GM19467 (cell line): Measurements from ENCODE around the gene HMGN2.
A peak's percentile ranks its signal among the peaks of the same experiment; 100 is the strongest.
"Not testable (repeated sequence)": the region's sequence is repeated elsewhere in the genome, so short reads cannot be mapped to it uniquely, and the experiment has no call there.

Source experiments
- ATAC-seq: cut with Tn5 transposase; IDR thresholded peaks from one replicate; pipeline ENCODE4 v1.9.1; 2021; ENCODE audit warnings: mild to moderate bottlenecking, moderate library complexity; ENCODE audit not compliant: unreplicated experiment

Gene HMGN2

GRCh38 chr1:26476958-26477357 is 4.7 kb downstream of the HMGN2 start:
- no peak for ATAC-seq

GRCh38 chr1:26477446-26478152 is 5.4 kb downstream of the HMGN2 start:
- no peak for ATAC-seq

DNA sequence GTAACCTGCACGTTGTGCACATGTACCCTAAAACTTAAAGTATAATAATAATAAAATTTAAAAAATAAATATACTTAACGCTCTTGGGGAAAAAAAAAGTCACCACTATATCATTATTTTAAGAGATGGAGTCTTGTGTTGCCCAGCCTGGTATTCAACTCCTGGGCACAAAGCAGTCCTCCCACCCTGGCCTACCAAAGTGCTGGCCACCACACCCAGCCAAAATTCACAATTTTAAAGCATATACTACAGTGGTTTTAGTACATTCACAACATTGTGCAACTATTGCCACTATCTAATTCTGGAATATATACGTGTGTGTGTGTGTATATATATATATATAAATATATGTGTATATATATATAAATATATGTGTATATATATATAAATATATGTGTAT is 5.9 kb downstream of the HMGN2 start:
- no peak for ATAC-seq

DNA sequence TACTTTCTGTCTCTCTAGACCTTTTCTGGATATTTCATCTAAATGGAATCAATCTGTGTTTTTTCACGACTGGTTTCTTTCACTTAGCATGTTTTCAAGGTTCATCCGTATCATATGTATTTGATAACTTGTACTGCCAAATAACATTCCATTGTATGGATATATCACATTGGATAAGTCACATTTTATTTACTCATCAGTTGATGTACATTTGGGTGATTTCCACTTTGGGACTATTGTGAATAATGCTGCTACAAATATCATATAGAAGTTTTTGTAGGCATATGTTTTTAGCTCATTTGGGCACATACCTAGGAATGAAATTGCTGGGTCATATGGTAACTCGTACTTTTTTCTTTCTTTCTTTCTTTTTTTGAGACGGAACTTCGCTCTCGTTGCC is 6.7 kb downstream of the HMGN2 start:
- no peak for ATAC-seq

DNA sequence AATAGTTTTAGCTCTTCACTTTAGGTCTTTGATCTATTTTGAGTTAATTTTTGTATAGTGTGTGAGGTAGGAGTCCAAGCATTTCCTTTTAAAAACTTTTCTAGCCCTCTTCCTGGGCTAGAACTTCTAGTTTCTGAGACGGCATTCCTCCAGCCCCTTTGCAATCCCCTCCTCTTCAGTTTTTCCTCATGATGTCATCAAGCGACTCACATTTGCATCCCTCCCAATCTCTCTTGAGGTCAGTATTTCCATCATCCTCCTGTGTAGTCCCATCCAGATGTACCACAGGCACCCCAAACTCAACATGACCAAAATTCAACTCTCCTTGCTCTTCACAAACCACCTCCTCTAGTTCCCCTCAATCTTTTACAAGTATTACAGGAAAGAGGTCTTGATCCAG is 10.7 kb downstream of the HMGN2 start:
- ATAC-seq = no peak

DNA sequence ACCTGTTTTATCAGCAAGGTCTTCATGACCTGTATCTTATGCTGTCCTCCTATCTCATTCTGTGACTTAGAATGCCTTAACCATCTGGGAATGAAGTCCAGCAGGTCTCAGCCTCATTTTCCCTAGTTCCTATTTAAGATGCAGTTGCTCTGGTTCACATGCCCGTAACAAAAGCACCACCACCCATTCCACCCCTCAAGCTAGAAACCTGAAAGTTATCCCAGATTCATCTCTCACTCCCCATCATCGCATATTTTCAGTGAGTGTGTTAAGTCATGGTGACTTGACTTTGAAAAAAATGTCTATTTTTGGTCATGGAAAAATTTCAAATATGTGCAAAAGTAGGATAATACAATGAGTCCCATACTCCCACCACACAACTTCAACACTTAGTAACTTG is 11.7 kb downstream of the HMGN2 start:
- ATAC-seq = no peak

DNA sequence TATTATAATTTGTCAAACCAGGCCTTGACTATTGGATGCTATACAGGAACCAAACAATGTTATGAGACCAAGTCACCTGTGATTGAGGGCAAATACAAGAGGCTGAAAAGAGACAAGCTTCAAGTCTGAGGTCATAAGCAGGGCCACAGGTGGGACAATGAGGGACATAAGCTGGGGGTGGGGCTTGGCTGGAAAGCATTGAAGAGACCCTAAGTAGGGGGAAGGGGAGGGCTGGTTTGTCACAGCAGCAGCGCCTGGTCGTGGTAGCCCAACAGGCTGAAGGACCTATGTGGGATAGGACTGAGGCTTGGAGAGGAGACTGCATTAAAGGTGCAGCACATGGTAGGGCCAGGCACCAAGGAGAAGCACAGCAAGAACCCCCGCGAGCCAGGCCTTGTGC is 17.9 kb downstream of the HMGN2 start:
- no peak for ATAC-seq

- no peak for ATAC-seq
These were observed 21.0 kb downstream of the HMGN2 start for GRCh38 chr1:26493267-26493666.

GRCh38 chr1:26493938-26494337 is 21.7 kb downstream of the HMGN2 start:
- no peak for ATAC-seq

DNA sequence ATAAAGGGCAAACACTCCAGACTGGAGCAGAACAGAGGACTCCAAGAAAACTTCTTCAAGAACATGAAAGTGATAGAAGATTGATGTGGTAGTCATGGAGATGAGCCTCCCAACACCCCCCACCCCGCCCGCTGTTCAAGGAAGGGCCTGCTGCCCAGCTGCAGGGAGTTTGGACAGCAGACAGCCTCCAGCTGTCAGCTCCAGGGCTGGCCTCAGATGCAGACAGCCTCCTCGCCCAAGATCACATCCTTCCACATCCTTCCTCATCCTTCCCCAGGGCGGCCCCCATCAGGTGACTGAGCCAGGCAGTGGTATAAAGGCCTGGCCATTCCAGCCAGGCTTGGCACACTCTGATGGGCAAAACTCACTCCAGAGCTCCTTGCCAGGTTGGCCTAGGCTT is 24.6 kb downstream of the HMGN2 start:
- ATAC-seq = no peak

- no peak for ATAC-seq
These were observed 26.7 kb downstream of the HMGN2 start for GRCh38 chr1:26498894-26499293.

GRCh38 chr1:26500488-26501175 is 28.4 kb downstream of the HMGN2 start:
- ATAC-seq = peak; percentile 57

DNA sequence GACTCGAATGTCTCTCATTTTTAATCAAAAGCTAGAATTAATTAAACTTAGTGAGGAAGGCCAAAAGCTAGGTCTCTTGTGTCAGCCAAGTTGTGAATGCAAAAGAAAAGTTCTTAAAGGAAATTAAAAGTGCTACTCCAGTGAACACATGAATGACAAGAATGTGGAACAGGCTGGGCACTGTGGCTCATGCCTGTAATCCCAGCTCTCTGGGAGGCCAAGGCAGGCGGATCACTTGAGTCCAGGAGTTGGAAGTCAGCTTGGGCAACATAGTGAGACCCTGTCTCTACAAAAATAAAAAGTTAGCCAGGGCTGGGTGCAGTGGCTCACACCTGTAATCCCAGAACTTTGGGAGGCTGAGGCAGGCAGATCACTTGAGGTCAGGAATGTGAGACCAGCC is 38.5 kb downstream of the HMGN2 start:
- ATAC-seq = not testable (repeated sequence)

DNA sequence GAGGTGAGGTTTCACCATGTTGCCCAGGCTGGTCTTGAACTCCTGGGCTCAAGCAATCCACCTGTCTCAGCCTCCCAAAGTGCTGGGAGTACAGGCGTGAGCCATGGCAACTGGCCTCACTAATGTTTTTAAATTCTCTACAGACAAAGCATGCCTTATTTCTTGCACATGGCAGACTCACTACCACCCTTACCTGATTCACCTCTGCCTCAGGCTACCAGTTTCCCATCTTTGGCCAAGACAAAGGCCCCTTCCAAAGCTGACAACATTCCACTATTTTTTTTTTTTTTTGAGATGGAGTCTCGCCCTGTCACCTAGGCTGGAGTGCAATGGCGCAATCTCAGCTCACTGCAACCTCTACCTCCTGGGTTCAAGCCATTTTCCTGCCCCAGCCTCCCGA is 43.6 kb downstream of the HMGN2 start:
- not testable (repeated sequence) for ATAC-seq

DNA sequence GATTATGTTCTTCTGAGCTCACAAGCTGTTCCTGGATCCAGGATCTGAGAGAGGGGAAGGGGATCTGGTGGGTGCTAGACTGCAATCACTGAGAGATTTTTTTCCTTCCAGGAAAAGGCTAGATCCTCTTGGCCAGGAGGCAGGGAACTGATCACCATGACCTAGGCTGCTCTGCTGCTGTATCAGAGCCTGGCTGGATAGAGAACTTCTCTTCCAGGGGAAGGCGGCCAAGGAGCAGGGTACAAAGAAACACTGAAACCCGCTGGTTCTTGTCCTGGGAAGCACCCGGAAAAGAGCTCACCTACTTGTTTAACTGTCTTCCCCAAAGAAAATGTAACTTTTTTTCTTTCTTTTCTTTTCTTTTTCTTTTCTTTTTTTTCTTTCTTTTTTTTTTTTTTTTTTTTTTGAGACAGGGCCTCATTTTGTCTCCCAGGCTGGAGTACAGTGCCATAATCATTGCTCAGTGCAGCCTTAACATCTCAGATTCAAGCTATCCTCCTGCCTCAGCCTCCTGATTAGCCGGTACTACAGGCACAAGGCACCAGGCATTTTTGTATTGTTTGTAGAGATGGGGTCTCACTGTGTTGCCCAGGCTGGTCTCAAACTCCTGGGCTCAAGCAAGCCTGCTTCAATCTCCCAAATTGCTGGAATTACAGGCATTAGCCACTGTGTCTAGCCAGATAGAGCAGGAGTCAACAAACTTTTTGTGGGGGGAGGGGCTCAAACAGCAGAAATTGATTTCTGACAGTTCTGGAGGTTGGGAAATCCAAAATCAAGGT is 44.9 kb downstream of the HMGN2 start:
- no peak for ATAC-seq

- ATAC-seq = no peak
These were observed 45.5 kb downstream of the HMGN2 start for GRCh38 chr1:26517766-26518049.

DNA sequence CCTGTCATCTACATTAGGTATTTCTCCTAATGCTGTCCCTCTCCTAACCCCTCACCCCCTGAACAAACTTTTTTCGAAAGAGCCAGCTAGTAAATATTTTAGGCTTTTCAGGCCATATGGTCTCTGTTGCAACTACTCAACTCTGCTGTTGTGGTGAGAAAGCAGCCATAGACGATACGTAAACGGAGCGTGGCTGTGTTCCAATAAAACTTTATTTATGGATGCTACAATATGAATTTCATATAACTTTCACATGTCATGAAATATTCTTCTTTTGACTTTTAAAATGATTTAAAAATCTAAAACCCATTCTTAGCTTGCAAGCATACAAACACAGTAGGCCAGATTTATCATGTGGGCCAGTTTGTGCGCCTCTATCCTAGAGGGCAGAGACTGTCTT is 46.1 kb downstream of the HMGN2 start:
- no peak for ATAC-seq

- ATAC-seq = no peak
These were observed 48.1 kb downstream of the HMGN2 start for GRCh38 chr1:26520339-26520738.

DNA sequence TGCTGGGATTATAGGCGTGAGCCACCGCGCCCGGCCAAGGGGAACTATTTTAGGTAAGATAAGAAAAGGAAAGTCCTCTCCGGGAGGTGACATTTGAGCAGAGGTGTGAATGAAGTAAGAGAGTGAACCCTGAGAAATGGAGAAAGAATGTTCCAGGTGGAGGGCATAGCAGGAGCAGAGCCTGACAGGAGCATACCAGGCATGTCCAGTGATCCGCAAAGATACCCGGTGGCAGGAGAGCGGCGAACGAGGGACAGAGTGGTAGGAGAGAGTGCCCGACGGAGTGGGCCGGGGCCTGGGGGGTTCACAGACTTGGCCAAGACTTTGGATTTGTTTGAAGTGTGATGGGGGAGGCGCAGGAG is 49.4 kb downstream of the HMGN2 start:
- ATAC-seq = no peak

GRCh38 chr1:26522073-26522472 is 49.8 kb downstream of the HMGN2 start:
- ATAC-seq = no peak

DNA sequence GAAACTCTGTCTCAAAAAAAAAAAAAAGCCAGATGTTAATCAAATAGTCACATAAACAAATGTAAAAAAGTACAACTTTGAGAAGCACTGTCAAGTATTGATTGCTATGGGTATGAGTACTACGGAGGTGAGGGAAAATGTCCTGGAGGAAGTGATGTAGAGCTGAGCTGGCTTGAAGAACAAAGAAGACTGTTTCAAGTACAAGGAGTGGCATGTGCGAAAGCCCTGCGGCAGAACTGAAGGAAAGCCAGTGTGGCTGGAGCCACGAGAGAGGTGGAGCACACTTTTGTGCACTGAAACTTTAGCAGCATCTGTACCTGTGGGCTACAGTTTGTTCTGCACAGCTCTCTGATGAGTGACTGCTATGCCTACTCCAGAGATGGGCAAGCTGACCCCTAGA is 51.9 kb downstream of the HMGN2 start:
- no peak for ATAC-seq
